Endodermal cell (in vitro differentiated cells): ENCODE measurements around the gene SPDEF. TPM values are rescaled to one million over a fixed set of nuclear protein-coding genes. Genes with fewer than 3 reads are reported as not detected.

ENCODE experiments used
- DNase-seq: peaks from one replicate; pipeline ENCODE4 v3.0.0-alpha.2; 2017
- H3K27ac ChIP-seq: 2 replicates; pipeline ENCODE4 v1.5.1; 2013; ENCODE audit warnings: mild to moderate bottlenecking, low read depth, low read length, moderate library complexity
- H3K27me3 ChIP-seq: 2 replicates; pipeline ENCODE4 v1.6.1; 2013; ENCODE audit warnings: mild to moderate bottlenecking, low read length, moderate library complexity; ENCODE audit not compliant: insufficient read depth, control insufficient read depth, poor library complexity, severe bottlenecking
- H3K36me3 ChIP-seq: 2 replicates; pipeline ENCODE4 v1.7.0; 2013; ENCODE audit warnings: mild to moderate bottlenecking, low read length, moderate library complexity; ENCODE audit not compliant: control insufficient read depth, insufficient read depth
- H3K4me1 ChIP-seq: one replicate; pipeline ENCODE4 v1.7.0; 2013; ENCODE audit warnings: low read length; ENCODE audit not compliant: control insufficient read depth, insufficient read depth
- H3K4me3 ChIP-seq: 2 replicates; pipeline ENCODE4 v1.5.1; 2013; ENCODE audit warnings: mild to moderate bottlenecking, low read length, moderate library complexity
- H3K9ac ChIP-seq: 2 replicates; pipeline ENCODE4 v1.6.1; 2013; ENCODE audit warnings: mild to moderate bottlenecking, low read length, moderate library complexity; ENCODE audit not compliant: poor library complexity, severe bottlenecking; ENCODE audit errors: extremely low read depth
- H3K9me3 ChIP-seq: 2 replicates; pipeline ENCODE4 v1.6.1; 2013; ENCODE audit warnings: mild to moderate bottlenecking, low read length, moderate library complexity; ENCODE audit not compliant: control insufficient read depth
- H3K27ac Mint-ChIP-seq: 2 replicates; pipeline ENCODE4 v1.8.0; 2020; ENCODE audit warnings: mixed read lengths
- H3K27me3 Mint-ChIP-seq: 2 replicates; pipeline ENCODE4 v1.8.0; 2021; ENCODE audit warnings: mild to moderate bottlenecking, mixed read lengths; ENCODE audit not compliant: insufficient read depth
- H3K36me3 Mint-ChIP-seq: 2 replicates; pipeline ENCODE4 v1.8.0; 2020; ENCODE audit warnings: low read depth, mixed read lengths
- H3K4me1 Mint-ChIP-seq: 2 replicates; pipeline ENCODE4 v1.8.0; 2020; ENCODE audit warnings: mixed read lengths
- H3K4me3 Mint-ChIP-seq: 2 replicates; pipeline ENCODE4 v1.8.0; 2020; ENCODE audit warnings: mild to moderate bottlenecking, moderate library complexity, mixed read lengths
- H3K9me3 Mint-ChIP-seq: 2 replicates; pipeline ENCODE4 v1.8.0; 2020; ENCODE audit warnings: mild to moderate bottlenecking, mixed read lengths
- WGBS, 2 experiments: methylation state at CpG; one replicate each; pipeline versions ENCODE4 v1.1.5 to v1.1.7; 2013; ENCODE audit warnings: missing lambda C conversion rate in 2 of 2, mixed read lengths in 1 of 2; ENCODE audit not compliant: insufficient coverage in 1 of 2, insufficient read length in 1 of 2; 5-methylcytosine and 5-hydroxymethylcytosine counted together
- total RNA-seq, 2 donors: library from RNA; stranded (reverse); fragmentation: NEBNext Ultra II Directional in 1 of 2; extraction: Animal tissue kit (Norgen Biotek cat#: 25700) in 1 of 2; gene quantifications; 2 replicates in 1 of 2; 3 replicates in 1 of 2; pipeline ENCODE4 v1.2.1, GENCODE V29; 2021
- TF ChIP-seq, protein P1 (sequence below): fragments of 200-600 bp; sonication (generic); conservative IDR thresholded peaks from 2 replicates; pipeline ENCODE4 v1.5.0; 2021; ENCODE audit warnings: antibody characterized with exemption, mild to moderate bottlenecking

The SPDEF gene
- total RNA-seq, 2 donors from 2014 or later: 1.1 to 2.6 TPM

DNA sequence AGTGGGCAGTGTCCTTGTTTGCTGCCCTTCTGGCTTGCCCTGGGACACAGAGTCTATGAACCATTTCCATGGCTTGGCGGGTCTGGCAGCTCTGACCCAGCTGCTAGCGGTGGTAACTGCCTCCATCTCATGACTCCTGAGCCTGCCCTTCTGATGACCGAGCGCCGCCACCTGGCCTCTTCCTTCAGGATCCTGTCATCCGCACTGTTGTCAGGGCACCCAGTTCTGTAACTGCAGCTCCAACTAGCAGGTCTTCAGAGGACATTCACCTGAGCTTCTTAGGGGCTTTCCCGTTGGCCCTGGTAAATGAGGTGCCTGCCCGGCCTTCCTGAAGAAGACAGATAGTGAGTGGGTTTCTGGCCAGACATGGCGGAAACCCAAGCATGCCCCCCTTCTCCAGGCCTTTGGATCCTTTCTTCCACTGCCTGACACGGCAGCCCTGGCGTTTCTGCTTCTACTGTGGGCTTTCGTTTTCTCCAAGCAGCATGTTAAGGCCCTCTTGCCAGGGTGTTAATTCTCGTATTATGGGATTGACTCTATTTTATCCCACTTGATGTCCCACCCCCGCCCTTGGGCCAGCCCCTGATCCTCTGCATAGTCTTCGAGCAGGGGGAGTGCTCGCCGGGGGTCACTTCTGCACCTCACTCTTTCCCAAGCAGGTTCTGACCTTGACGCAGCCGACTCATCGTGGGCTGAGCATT is 65.6 kb downstream of the SPDEF start:
- Histone ChIP-seq H3K27ac (no peak overlapping the region), H3K36me3 (no peaks in the 10 kb centered on the region), H3K9ac (no peak overlapping the region), H3K9me3 (no peaks in the 10 kb centered on the region), H3K27me3 (no peaks in the 10 kb centered on the region), H3K4me3 (no peak overlapping the region), H3K4me1 (peaks cover 3% of the 10 kb centered on the region)
- Mint-ChIP-seq H3K27me3 (no peaks in the 10 kb centered on the region), H3K9me3 (no peaks in the 10 kb centered on the region), H3K4me3 (no peak overlapping the region), H3K36me3 (no peaks in the 10 kb centered on the region), H3K27ac (peak overlapping the region; percentile 81), H3K4me1 (peaks cover 9% of the 10 kb centered on the region)
- WGBS, 2 experiments: 88 to 92% methylated on average over 19 to 20 of the region's 20 CpGs
- peak; percentile 76 for DNase-seq
- TF ChIP-seq, protein P1, sequence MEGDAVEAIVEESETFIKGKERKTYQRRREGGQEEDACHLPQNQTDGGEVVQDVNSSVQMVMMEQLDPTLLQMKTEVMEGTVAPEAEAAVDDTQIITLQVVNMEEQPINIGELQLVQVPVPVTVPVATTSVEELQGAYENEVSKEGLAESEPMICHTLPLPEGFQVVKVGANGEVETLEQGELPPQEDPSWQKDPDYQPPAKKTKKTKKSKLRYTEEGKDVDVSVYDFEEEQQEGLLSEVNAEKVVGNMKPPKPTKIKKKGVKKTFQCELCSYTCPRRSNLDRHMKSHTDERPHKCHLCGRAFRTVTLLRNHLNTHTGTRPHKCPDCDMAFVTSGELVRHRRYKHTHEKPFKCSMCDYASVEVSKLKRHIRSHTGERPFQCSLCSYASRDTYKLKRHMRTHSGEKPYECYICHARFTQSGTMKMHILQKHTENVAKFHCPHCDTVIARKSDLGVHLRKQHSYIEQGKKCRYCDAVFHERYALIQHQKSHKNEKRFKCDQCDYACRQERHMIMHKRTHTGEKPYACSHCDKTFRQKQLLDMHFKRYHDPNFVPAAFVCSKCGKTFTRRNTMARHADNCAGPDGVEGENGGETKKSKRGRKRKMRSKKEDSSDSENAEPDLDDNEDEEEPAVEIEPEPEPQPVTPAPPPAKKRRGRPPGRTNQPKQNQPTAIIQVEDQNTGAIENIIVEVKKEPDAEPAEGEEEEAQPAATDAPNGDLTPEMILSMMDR: no peak

DNA sequence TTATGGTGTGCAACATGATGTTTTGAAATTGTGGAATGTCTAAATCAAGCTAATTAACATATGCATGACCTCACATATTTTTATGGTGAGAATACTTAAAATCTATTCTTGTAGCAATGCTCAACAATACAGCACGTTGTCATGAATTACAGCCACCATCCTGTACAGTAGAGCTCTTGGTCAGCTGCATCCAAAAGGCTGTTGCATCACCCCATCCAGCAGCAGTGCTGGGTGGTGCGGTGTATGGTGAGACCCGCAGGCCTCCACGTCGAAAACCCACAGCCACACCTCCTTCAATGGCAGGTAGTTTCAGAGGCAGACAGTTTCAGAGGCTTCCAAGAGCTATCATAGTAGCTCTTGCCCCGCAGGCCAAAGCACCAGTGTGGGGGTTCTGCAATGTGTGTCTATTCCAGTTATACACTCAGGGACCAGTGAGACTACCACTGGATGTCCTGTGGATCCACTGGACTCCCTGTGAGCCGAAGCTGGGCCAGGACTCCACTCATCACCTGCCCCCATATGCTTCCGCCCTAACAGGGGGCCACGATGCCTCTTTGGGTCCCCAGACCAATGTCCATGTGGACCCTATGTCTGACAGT is 66.8 kb downstream of the SPDEF start:
- 92 to 94% methylated on average over 6 to 9 of the region's 9 CpGs for WGBS, 2 experiments
- no peak for DNase-seq
- H3K36me3 ChIP-seq: no peaks in the 10 kb centered on the region
- H3K9ac ChIP-seq: no peak overlapping the region
- no peaks in the 10 kb centered on the region for H3K9me3 Mint-ChIP-seq
- no peak overlapping the region for H3K4me3 ChIP-seq
- peaks cover 16% of the 10 kb centered on the region for H3K4me1 Mint-ChIP-seq
- H3K4me3 Mint-ChIP-seq: no peak overlapping the region
- no peaks in the 10 kb centered on the region for H3K27me3 ChIP-seq
- no peaks in the 10 kb centered on the region for H3K9me3 ChIP-seq
- no peak overlapping the region for H3K27ac Mint-ChIP-seq
- H3K27ac ChIP-seq: no peak overlapping the region
- no peaks in the 10 kb centered on the region for H3K36me3 Mint-ChIP-seq
- TF ChIP-seq, protein P1: no peak
- H3K27me3 Mint-ChIP-seq: no peaks in the 10 kb centered on the region
- peaks cover 3% of the 10 kb centered on the region for H3K4me1 ChIP-seq

Other genes starting within 250 kb of the SPDEF start
- 10 to 100 TPM; 22.8 to 24.7 TPM for gene NUDT3, start 163.7 kb downstream of the SPDEF start, total RNA-seq
- 1,000 to 10,000 TPM; 1,892 to 2,030 TPM for gene RPS10, start 130.3 kb downstream of the SPDEF start, total RNA-seq
- gene PACSIN1, start 90.3 kb downstream of the SPDEF start, total RNA-seq: 1 to 10 TPM; 7.2 to 7.3 TPM
- gene ILRUN, start 140.4 kb upstream of the SPDEF start, total RNA-seq: 10 to 100 TPM; 73.0 to 90.5 TPM
- gene SNRPC, start 201.2 kb upstream of the SPDEF start, total RNA-seq: 100 to 1,000 TPM; 150 to 159 TPM
- 10 to 100 TPM; 18.6 to 22.5 TPM for gene BLTP3A, start 235.8 kb upstream of the SPDEF start, total RNA-seq